ENCODE measurements around the gene USP37. TPM values are rescaled to one million over a fixed set of nuclear protein-coding genes. Genes with fewer than 3 reads are reported as not detected.
A peak's percentile ranks its signal among the peaks of the same experiment; 100 is the strongest.
"Not testable (repeated sequence)": the region's sequence is repeated elsewhere in the genome, so short reads cannot be mapped to it uniquely, and the experiment has no call there.

Gene USP37
- total RNA-seq, 2 experiments from 2014 or later: 21.7 to 23.2 TPM

- no peaks in the 10 kb centered on the region for H3K27me3 Mint-ChIP-seq (ENCODE audit: low read depth)
Observed at GRCh38 chr2:218569661-218570500, 1.7 kb upstream of the USP37 start.

GRCh38 chr2:218569038-218569431 lies 884 bp upstream of the USP37 start:
- H3K36me3 Mint-ChIP-seq (ENCODE audit: low read depth): peaks cover 42% of the 10 kb centered on the region
- H3K4me3 Mint-ChIP-seq: peak overlapping the region; percentile 91
- intact Hi-C loops (cut with micrococcal nuclease): loop anchor here (2.0 to 5.0 kb wide), 2 partner anchors 608 to 818 kb away; partner anchors contain the start of genes CNPPD1 and DNPEP
- peak; percentile 78 for DNase-seq
- H3K27me3 Mint-ChIP-seq (ENCODE audit: low read depth): no peaks in the 10 kb centered on the region
- no peaks in the 10 kb centered on the region for H3K9me3 Mint-ChIP-seq
- H3K4me1 Mint-ChIP-seq (ENCODE audit: low read depth): peaks cover 56% of the 10 kb centered on the region
- H3K27ac Mint-ChIP-seq: peak overlapping the region; percentile 100
- CTCF ChIA-PET: interaction anchor here (0.6 kb wide), 1 partner anchor 42 kb away, joined by 3 read pairs; no protein-coding TSS in a partner anchor

More at GRCh38 chr2:218569661-218570500, 1.7 kb upstream of the USP37 start:
- Mint-ChIP-seq H3K27ac (peak overlapping the region; percentile 100), H3K4me3 (peak overlapping the region; percentile 91), H3K9me3 (no peaks in the 10 kb centered on the region), H3K36me3 (ENCODE audit: low read depth) (peaks cover 45% of the 10 kb centered on the region), H3K4me1 (ENCODE audit: low read depth) (peaks cover 56% of the 10 kb centered on the region)
- intact Hi-C loops (cut with micrococcal nuclease): loop anchor here (2.0 to 5.0 kb wide), 2 partner anchors 607 to 817 kb away; partner anchors contain the start of genes CNPPD1 and DNPEP
- CTCF ChIA-PET: interaction anchor here (0.6 to 1.6 kb wide), 3 partner anchors 41 to 163 kb away, joined by 3 to 6 read pairs (median 3); no protein-coding TSS in a partner anchor
- peak; percentile 19 for DNase-seq

DNA sequence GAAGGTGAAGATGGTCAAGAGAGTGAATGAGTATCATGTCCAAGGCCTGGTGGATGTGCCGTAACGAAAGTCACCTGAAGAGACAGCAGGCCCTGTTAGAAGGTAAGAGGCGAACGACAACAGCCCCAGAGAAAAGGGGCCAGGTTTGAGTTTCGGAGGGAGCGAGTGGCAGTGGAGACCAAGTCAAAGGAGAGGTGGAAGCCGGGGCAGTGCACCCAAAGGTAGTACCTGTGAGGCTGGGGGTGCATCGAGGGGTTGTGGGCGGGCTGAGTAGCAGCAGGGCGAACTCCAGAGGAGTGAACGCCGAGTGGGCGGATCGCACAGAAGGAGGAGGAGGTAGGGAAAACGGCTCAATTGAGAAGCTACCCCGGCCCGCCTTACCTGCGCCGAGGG lies 358 bp downstream of the USP37 start:
- Mint-ChIP-seq H3K4me1 (ENCODE audit: low read depth) (peaks cover 61% of the 10 kb centered on the region), H3K36me3 (ENCODE audit: low read depth) (peaks cover 40% of the 10 kb centered on the region), H3K9me3 (no peaks in the 10 kb centered on the region), H3K27ac (peak overlapping the region; percentile 100), H3K4me3 (peak overlapping the region; percentile 91), H3K27me3 (ENCODE audit: low read depth) (no peaks in the 10 kb centered on the region)
- CTCF ChIA-PET: no interaction called here
- intact Hi-C loops (cut with micrococcal nuclease): loop anchor here (1.0 to 5.0 kb wide), 16 partner anchors 15 to 820 kb away; partner anchors contain the start of genes AAMP, ANKZF1, ATG9A and BCS1L
- no peak for DNase-seq

GRCh38 chr2:218566296-218566695 lies 1.9 kb downstream of the USP37 start:
- Mint-ChIP-seq H3K4me1 (ENCODE audit: low read depth) (peaks cover 56% of the 10 kb centered on the region), H3K4me3 (peak overlapping the region; percentile 91), H3K27ac (peak overlapping the region; percentile 39), H3K36me3 (ENCODE audit: low read depth) (peaks cover 37% of the 10 kb centered on the region), H3K27me3 (ENCODE audit: low read depth) (no peaks in the 10 kb centered on the region), H3K9me3 (no peaks in the 10 kb centered on the region)
- no peak for DNase-seq
- intact Hi-C loops (cut with micrococcal nuclease): loop anchor here (5.0 kb wide), 1 partner anchor 821 kb away; the partner anchor contains the start of gene DNPEP
- CTCF ChIA-PET: interaction anchor here (0.7 to 1.1 kb wide), 2 partner anchors 17 to 23 kb away, joined by 3 read pairs; no protein-coding TSS in a partner anchor

GRCh38 chr2:218564056-218564455 lies 4.1 kb downstream of the USP37 start:
- no peak overlapping the region for H3K4me3 Mint-ChIP-seq
- peaks cover 27% of the 10 kb centered on the region for H3K36me3 Mint-ChIP-seq (ENCODE audit: low read depth)
- H3K27ac Mint-ChIP-seq: no peak overlapping the region
- H3K27me3 Mint-ChIP-seq (ENCODE audit: low read depth): no peaks in the 10 kb centered on the region
- intact Hi-C loops (cut with micrococcal nuclease): no loop called here
- CTCF ChIA-PET: no interaction called here
- no peaks in the 10 kb centered on the region for H3K9me3 Mint-ChIP-seq
- H3K4me1 Mint-ChIP-seq (ENCODE audit: low read depth): peaks cover 39% of the 10 kb centered on the region
- DNase-seq: no peak

DNA sequence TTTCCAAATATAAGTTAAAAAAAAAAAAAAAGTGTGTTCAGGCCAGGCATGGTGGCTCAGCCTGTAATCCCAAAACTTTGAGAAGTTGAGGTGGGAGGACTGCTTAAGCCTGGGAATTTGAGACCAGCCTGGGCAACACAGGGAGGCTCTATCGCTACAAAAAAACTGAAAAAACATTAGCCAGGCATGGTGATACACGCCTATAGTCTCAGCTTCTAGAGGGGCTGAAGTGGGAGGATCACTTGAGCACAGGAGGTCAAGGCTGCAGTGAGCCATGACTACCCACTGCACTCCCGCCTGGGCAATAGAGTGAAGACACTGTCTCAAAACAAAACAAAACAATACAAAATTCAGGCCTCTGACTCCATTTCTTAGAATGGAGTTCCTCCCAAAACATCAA lies 9.2 kb downstream of the USP37 start:
- no peaks in the 10 kb centered on the region for H3K9me3 Mint-ChIP-seq
- H3K36me3 Mint-ChIP-seq (ENCODE audit: low read depth): peaks cover 29% of the 10 kb centered on the region
- DNase-seq: no peak
- CTCF ChIA-PET: no interaction called here
- H3K4me1 Mint-ChIP-seq (ENCODE audit: low read depth): peaks cover 24% of the 10 kb centered on the region
- H3K4me3 Mint-ChIP-seq: no peak overlapping the region
- H3K27ac Mint-ChIP-seq: no peak overlapping the region
- intact Hi-C loops (cut with micrococcal nuclease): no loop called here
- H3K27me3 Mint-ChIP-seq (ENCODE audit: low read depth): no peaks in the 10 kb centered on the region

- Mint-ChIP-seq H3K9me3 (no peaks in the 10 kb centered on the region), H3K4me1 (ENCODE audit: low read depth) (peaks cover 15% of the 10 kb centered on the region), H3K4me3 (no peak overlapping the region), H3K27ac (no peak overlapping the region), H3K27me3 (ENCODE audit: low read depth) (no peaks in the 10 kb centered on the region), H3K36me3 (ENCODE audit: low read depth) (peaks cover 32% of the 10 kb centered on the region)
- CTCF ChIA-PET: interaction anchor here (0.6 to 0.8 kb wide), 2 partner anchors 10 to 20 kb away, joined by 3 to 4 read pairs; no protein-coding TSS in a partner anchor
- intact Hi-C loops (cut with micrococcal nuclease): no loop called here
- DNase-seq: no peak
Observed at GRCh38 chr2:218557941-218558340, 10.2 kb downstream of the USP37 start.

GRCh38 chr2:218555527-218555926 lies 12.6 kb downstream of the USP37 start:
- CTCF ChIA-PET: no interaction called here
- H3K27ac Mint-ChIP-seq: no peak overlapping the region
- intact Hi-C loops (cut with micrococcal nuclease): no loop called here
- H3K36me3 Mint-ChIP-seq (ENCODE audit: low read depth): peaks cover 41% of the 10 kb centered on the region
- H3K9me3 Mint-ChIP-seq: no peaks in the 10 kb centered on the region
- no peak for DNase-seq
- H3K4me3 Mint-ChIP-seq: no peak overlapping the region
- H3K4me1 Mint-ChIP-seq (ENCODE audit: low read depth): peaks cover 10% of the 10 kb centered on the region
- no peaks in the 10 kb centered on the region for H3K27me3 Mint-ChIP-seq (ENCODE audit: low read depth)

GRCh38 chr2:218554225-218554624 lies 13.9 kb downstream of the USP37 start:
- H3K4me3 Mint-ChIP-seq; H3K27ac Mint-ChIP-seq; H3K27me3 Mint-ChIP-seq (ENCODE audit: low read depth); intact Hi-C loops (cut with micrococcal nuclease); CTCF ChIA-PET; DNase-seq; H3K9me3 Mint-ChIP-seq: not testable (repeated sequence)
- H3K36me3 Mint-ChIP-seq (ENCODE audit: low read depth): peaks cover 40% of the 10 kb centered on the region
- peaks cover 10% of the 10 kb centered on the region for H3K4me1 Mint-ChIP-seq (ENCODE audit: low read depth)

DNA sequence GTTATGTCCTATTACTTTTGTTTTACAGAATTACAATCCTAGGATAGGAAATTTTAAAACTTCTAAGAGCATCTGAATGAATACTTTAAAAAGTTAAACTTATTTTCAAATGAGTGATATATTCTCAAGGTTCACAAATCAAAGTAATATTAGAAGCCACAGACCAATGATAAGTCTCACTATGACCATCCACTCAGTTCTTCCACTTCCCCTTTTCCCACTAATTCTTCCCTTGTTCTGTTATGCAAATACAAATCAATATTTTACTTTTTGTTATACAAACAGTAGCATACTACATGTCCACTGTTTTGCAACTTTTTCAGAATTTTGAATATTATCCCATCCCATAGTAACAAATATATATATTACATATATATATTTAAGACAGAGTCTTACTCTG lies 20.2 kb downstream of the USP37 start:
- CTCF ChIA-PET: interaction anchor here (0.5 to 0.7 kb wide), 3 partner anchors 10 to 103 kb away, joined by 3 to 4 read pairs (median 3); no protein-coding TSS in a partner anchor
- Mint-ChIP-seq H3K4me1 (ENCODE audit: low read depth) (peaks cover 2% of the 10 kb centered on the region), H3K4me3 (no peak overlapping the region), H3K9me3 (no peaks in the 10 kb centered on the region), H3K27ac (no peak overlapping the region), H3K36me3 (ENCODE audit: low read depth) (peaks cover 42% of the 10 kb centered on the region), H3K27me3 (ENCODE audit: low read depth) (no peaks in the 10 kb centered on the region)
- DNase-seq: no peak
- intact Hi-C loops (cut with micrococcal nuclease): no loop called here

GRCh38 chr2:218547511-218547910 lies 20.6 kb downstream of the USP37 start:
- H3K4me3 Mint-ChIP-seq: no peak overlapping the region
- no peaks in the 10 kb centered on the region for H3K27me3 Mint-ChIP-seq (ENCODE audit: low read depth)
- no peak for DNase-seq
- intact Hi-C loops (cut with micrococcal nuclease): no loop called here
- no peak overlapping the region for H3K27ac Mint-ChIP-seq
- H3K36me3 Mint-ChIP-seq (ENCODE audit: low read depth): peaks cover 42% of the 10 kb centered on the region
- H3K4me1 Mint-ChIP-seq (ENCODE audit: low read depth): peaks cover 2% of the 10 kb centered on the region
- H3K9me3 Mint-ChIP-seq: no peaks in the 10 kb centered on the region
- CTCF ChIA-PET: interaction anchor here (0.5 to 0.7 kb wide), 3 partner anchors 11 to 104 kb away, joined by 3 to 4 read pairs (median 3); no protein-coding TSS in a partner anchor

- DNase-seq: no peak
- Mint-ChIP-seq H3K27ac (no peak overlapping the region), H3K4me1 (ENCODE audit: low read depth) (peaks cover 2% of the 10 kb centered on the region), H3K4me3 (no peak overlapping the region), H3K27me3 (ENCODE audit: low read depth) (no peaks in the 10 kb centered on the region), H3K9me3 (no peaks in the 10 kb centered on the region), H3K36me3 (ENCODE audit: low read depth) (peaks cover 47% of the 10 kb centered on the region)
- CTCF ChIA-PET: no interaction called here
- intact Hi-C loops (cut with micrococcal nuclease): no loop called here
Observed at GRCh38 chr2:218546012-218546411, 22.1 kb downstream of the USP37 start.
